A673 (cell line): ENCODE results near the gene METTL2A. TPM values are rescaled to one million over a fixed set of nuclear protein-coding genes. Genes with fewer than 3 reads are reported as not detected.
"Not testable (repeated sequence)": the region's sequence is repeated elsewhere in the genome, so short reads cannot be mapped to it uniquely, and the experiment has no call there.

ENCODE experiments used
- BruUV-seq: library from RNA; stranded (reverse); fragments of 400-500 nt; replicated peaks from 2 replicates; lab custom pipeline; 2021; lab: Mats Ljungman, UMichigan
- CTCF ChIA-PET: fragments of 300-600 bp; sonication (Branson Sonifier 250); formaldehyde crosslinking; loops from one replicate; lab custom pipeline; 2022; ENCODE audit warnings: antibody characterized with exemption; lab: Charles Lee
- POLR2A ChIA-PET: fragments of 300-600 bp; sonication (Branson Sonifier 250); formaldehyde crosslinking; loops from one replicate; lab custom pipeline; 2022; ENCODE audit warnings: antibody characterized with exemption; ENCODE audit not compliant: low non-redundant PET; lab: Charles Lee
- DNase-seq: peaks from one replicate; pipeline ENCODE4 v3.0.0-alpha.2; 2015; ENCODE audit warnings: low spot score
- H3K27ac ChIP-seq: fragments of 200-600 bp; sonication (generic); 2 replicates; pipeline ENCODE4 v1.5.1; 2016; ENCODE audit warnings: mixed run types, low read depth, mild to moderate bottlenecking, mixed read lengths, antibody characterized with exemption, low read length; ENCODE audit not compliant: poor library complexity, severe bottlenecking
- H3K27me3 ChIP-seq: fragments of 200-600 bp; sonication (generic); replicated peaks from 2 replicates; pipeline ENCODE4 v1.6.1; 2017; ENCODE audit warnings: mixed run types, low read depth, mild to moderate bottlenecking, mixed read lengths, antibody characterized with exemption, low read length; ENCODE audit not compliant: insufficient read depth, poor library complexity
- H3K36me3 ChIP-seq: fragments of 200-600 bp; sonication (generic); 2 replicates; pipeline ENCODE4 v1.6.1; 2016; ENCODE audit warnings: mixed run types, mild to moderate bottlenecking, mixed read lengths, antibody characterized with exemption, low read length; ENCODE audit not compliant: insufficient read depth, poor library complexity, severe bottlenecking
- H3K4me1 ChIP-seq: fragments of 200-600 bp; sonication (generic); 2 replicates; pipeline ENCODE4 v1.6.1; 2017; ENCODE audit warnings: mixed run types, mild to moderate bottlenecking, mixed read lengths, antibody characterized with exemption, low read length; ENCODE audit not compliant: insufficient read depth, poor library complexity, severe bottlenecking
- H3K4me3 ChIP-seq: fragments of 200-600 bp; sonication (generic); 2 replicates; pipeline ENCODE4 v1.5.1; 2016; ENCODE audit warnings: low read depth, mixed run types, mild to moderate bottlenecking, mixed read lengths, low read length; ENCODE audit not compliant: poor library complexity, severe bottlenecking
- H3K9me3 ChIP-seq: fragments of 200-600 bp; sonication (generic); 2 replicates; pipeline ENCODE4 v1.6.1; 2016; ENCODE audit warnings: mixed run types, low read depth, mild to moderate bottlenecking, mixed read lengths, antibody characterized with exemption, low read length; ENCODE audit not compliant: poor library complexity, severe bottlenecking
- CTCF ChIP-seq: fragments of 300-800, 200-600 bp; sonication (generic); conservative IDR thresholded peaks from 2 replicates; pipeline ENCODE4 v1.5.1; 2017; ENCODE audit warnings: low read depth, mild to moderate bottlenecking, antibody characterized with exemption, low read length, moderate library complexity, mixed read lengths
- EZH2 ChIP-seq: fragments of 200-600 bp; sonication (generic); IDR thresholded peaks from 2 replicates; pipeline ENCODE4 v1.6.1; 2017; ENCODE audit warnings: borderline replicate concordance, low read depth, mild to moderate bottlenecking, mixed read lengths, antibody characterized with exemption, low read length; ENCODE audit not compliant: poor library complexity, severe bottlenecking
- intact Hi-C: fragments of 100-400 bp; cut with micrococcal nuclease; formaldehyde crosslinking; loops from one replicate; pipeline ENCODE4 v1.10.0; 2022; ENCODE audit not compliant: unreplicated experiment
- total RNA-seq: library from RNA; stranded (reverse); gene quantifications from 2 replicates; pipeline ENCODE4 v1.2.3, GENCODE V29; 2021

METTL2A gene
- total RNA-seq, 1 experiment from 2014 or later, result 44.9 TPM

GRCh38 chr17:62456016-62456415 lies 32.3 kb downstream of the METTL2A start:
- Histone ChIP-seq H3K9me3 (no peaks in the 10 kb centered on the region), H3K4me3 (no peak overlapping the region), H3K36me3 (no peaks in the 10 kb centered on the region), H3K27ac (no peak overlapping the region), H3K4me1 (no peaks in the 10 kb centered on the region), H3K27me3 (no peaks in the 10 kb centered on the region)
- intact Hi-C loops, result no loop called here
- DNase-seq, result no peak
- ChIA-PET CTCF (no interaction called here), POLR2A (no interaction called here)
- BruUV-seq, result no TSS peak
- no peak for TF ChIP-seq CTCF
- TF ChIP-seq EZH2, result no peak

DNA sequence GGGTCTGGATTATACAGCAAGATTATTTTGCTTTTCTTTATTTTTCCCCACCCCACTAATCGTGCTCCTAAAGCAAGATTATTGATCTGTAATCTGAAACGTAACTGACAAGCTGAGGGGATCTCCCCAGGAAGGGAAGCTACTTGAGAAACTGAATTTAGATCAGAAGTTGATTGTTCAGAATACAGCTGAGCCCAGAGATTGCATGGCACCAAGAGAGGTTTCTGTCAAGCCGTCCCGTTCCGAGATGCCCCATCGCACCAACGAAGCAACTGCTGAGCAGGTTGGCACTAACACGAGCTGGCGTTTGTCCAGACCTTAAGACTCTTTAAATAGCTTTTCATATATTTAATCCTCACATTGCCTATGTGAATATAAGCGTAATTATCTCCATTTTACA lies 34.8 kb downstream of the METTL2A start:
- CTCF ChIA-PET, H3K9me3 ChIP-seq, H3K4me3 ChIP-seq, POLR2A ChIA-PET, intact Hi-C loops, H3K27ac ChIP-seq, H3K27me3 ChIP-seq, BruUV-seq, H3K4me1 ChIP-seq, H3K36me3 ChIP-seq, DNase-seq: not testable (repeated sequence)

DNA sequence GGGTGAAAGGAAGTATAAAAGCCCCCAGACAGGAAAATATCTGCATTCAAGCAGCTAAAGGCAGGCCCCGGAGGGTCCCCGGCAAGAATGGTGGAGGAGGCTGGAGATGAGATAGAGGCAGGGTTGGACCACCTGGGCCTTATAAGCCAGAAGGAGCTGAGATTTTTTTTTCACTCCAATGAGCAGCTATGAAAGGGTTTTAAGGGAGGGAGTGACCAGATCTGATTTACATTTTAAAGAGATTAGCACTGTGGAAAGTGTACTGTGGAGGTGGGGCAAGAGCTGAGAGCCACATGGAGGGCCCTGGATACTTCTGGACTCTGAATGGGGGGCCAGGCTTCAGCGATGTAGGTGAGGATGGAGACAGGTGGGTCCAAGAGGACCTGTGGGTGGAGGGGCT lies 40.7 kb downstream of the METTL2A start:
- BruUV-seq, H3K9me3 ChIP-seq, H3K27ac ChIP-seq, H3K36me3 ChIP-seq, H3K27me3 ChIP-seq, CTCF ChIA-PET, H3K4me3 ChIP-seq, intact Hi-C loops, H3K4me1 ChIP-seq, POLR2A ChIA-PET, DNase-seq: not testable (repeated sequence)

- CTCF ChIA-PET, result interaction anchor here (0.5 kb wide), 1 partner anchor 457 kb away, joined by 5 read pairs; no protein-coding TSS in a partner anchor
- intact Hi-C loops, BruUV-seq: not testable (repeated sequence)
Observed at GRCh38 chr17:62465271-62465670, 41.6 kb downstream of the METTL2A start.

DNA sequence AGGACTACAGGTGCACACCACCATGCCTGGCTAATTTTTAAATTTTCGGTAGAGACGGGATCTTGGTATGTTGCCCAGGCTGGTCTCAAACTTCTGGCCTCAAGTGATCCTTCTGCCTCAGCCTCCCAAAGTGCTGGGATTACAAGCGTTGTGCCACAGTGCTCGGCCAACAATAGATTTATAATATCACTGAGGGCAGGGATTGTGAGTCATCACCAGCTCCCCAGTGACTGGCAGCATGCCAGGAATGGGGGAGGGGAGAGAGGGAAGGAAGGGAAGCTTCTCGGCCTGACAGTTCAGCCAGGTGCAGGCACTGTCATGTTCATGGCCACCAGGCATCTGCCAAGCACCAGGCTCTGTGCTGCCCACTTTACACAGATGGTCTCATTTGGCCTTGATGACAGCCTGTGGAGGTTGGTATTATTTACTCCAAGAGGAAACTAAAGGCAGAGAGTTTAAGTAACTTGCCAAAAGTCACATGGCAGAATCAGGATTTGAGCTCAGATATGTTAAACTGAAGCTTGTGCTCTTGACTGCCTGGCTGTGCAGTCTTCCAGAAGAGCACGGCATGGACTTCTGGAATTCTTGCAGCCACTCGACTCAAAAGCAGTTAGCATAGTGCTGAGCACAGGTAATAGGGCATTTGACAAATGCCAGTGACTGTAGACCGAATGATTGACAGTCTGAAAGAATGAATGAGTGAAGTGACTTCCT lies 47.1 kb downstream of the METTL2A start:
- H3K27me3 ChIP-seq, CTCF ChIA-PET, H3K36me3 ChIP-seq, H3K4me1 ChIP-seq, H3K9me3 ChIP-seq, BruUV-seq, H3K4me3 ChIP-seq, intact Hi-C loops: not testable (repeated sequence)
- POLR2A ChIA-PET, result interaction anchor here (0.6 kb wide), 1 partner anchor 56 kb away, joined by 3 read pairs; no protein-coding TSS in a partner anchor
- peak; percentile 84 for DNase-seq
- H3K27ac ChIP-seq, result peak overlapping the region; percentile 38

More at GRCh38 chr17:62465271-62465670, 41.6 kb downstream of the METTL2A start:
- H3K9me3 ChIP-seq, H3K27ac ChIP-seq, DNase-seq, POLR2A ChIA-PET, H3K4me1 ChIP-seq, H3K27me3 ChIP-seq, H3K36me3 ChIP-seq, H3K4me3 ChIP-seq: not testable (repeated sequence)

DNA sequence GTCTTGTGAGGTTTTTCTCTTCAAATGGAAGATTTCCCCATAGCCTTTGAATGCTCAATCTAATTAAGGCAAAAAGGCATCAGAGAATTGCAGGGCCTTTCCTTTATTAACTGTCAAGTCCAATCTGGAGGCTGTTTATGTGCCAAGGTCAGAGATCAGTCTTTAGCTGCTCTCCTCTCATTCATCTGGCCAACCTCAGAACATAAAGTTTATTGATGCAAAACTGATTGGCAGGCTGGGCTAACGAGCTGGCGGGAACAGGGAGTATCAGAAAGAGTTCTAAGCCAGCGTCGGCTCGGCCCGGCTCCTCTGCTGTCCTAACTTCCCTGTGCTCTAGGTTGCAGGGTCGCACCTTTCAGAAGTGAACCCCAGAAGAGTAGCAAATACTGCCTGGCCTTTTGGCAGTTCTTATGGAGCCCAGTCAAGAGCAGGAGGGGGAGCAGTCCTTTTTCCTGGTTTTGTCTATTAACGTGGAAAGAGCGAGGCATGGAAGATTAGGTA lies 47.7 kb downstream of the METTL2A start:
- CTCF ChIA-PET, H3K9me3 ChIP-seq, intact Hi-C loops, BruUV-seq, H3K27me3 ChIP-seq, H3K27ac ChIP-seq, H3K4me1 ChIP-seq, H3K4me3 ChIP-seq, H3K36me3 ChIP-seq: not testable (repeated sequence)
- POLR2A ChIA-PET, result interaction anchor here (0.6 kb wide), 1 partner anchor 56 kb away, joined by 3 read pairs; no protein-coding TSS in a partner anchor
- peak; percentile 24 for DNase-seq
